ENCODE results near the gene PCDHGA12.
"Not testable (repeated sequence)": the region's sequence is repeated elsewhere in the genome, so short reads cannot be mapped to it uniquely, and the experiment has no call there.

Gene PCDHGA12

DNA sequence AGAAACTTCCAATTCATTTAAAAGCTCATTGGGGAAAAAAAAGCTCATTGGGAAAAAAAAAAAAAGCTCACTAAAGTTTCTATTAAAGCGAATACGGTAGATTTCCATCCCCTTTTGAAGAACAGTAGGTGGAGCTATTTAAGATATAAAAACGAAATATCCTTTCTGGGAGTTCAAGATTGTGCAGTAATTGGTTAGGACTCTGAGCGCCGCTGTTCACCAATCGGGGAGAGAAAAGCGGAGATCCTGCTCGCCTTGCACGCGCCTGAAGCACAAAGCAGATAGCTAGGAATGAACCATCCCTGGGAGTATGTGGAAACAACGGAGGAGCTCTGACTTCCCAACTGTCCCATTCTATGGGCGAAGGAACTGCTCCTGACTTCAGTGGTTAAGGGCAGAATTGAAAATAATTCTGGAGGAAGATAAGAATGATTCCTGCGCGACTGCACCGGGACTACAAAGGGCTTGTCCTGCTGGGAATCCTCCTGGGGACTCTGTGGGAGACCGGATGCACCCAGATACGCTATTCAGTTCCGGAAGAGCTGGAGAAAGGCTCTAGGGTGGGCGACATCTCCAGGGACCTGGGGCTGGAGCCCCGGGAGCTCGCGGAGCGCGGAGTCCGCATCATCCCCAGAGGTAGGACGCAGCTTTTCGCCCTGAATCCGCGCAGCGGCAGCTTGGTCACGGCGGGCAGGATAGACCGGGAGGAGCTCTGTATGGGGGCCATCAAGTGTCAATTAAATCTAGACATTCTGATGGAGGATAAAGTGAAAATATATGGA is at the start of gene PCDHGA12:
Gene PCDHGA12 (plus strand): TSS at position 176 of the 782 bp plus-strand sequence. CDS start 253 bp downstream, at position 429.
- DNase-seq: no peak

DNA sequence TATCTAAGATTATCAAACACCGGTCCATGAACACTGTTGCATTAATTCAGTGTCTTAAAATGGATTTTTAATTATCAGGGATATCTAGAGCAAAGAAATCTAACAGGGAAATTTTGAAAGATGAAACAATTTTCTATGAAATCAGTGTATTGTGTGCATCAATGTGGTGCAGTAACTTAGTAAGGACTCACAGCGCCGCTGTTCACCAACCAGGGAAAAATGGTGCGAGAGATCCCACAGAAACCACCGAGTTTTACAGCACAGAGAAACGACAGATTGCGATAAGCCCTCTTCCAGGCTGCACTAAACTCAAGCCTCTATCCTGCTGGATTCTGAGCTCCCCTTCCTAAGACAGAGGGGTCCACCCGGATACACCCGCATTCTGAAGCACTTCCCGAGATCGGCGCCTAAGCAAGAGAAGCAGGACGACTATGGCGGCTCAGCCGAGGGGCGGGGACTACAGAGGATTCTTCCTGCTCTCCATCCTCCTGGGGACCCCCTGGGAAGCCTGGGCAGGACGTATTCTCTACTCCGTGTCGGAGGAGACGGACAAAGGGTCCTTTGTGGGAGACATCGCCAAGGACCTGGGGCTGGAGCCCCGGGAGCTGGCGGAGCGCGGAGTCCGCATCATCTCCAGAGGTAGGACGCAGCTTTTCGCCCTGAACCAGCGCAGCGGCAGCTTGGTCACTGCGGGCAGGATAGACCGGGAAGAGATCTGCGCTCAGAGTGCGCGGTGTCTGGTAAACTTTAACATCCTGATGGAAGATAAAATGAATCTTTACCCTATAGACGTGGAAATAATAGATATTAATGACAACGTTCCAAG is 47.6 kb upstream of the PCDHGA12 start, which contains the start of gene PCDHGA7:
Gene PCDHGA7 (plus strand): TSS at position 274 of the 826 bp plus-strand sequence. CDS start 158 bp downstream, at position 432.
- no peak for DNase-seq

DNA sequence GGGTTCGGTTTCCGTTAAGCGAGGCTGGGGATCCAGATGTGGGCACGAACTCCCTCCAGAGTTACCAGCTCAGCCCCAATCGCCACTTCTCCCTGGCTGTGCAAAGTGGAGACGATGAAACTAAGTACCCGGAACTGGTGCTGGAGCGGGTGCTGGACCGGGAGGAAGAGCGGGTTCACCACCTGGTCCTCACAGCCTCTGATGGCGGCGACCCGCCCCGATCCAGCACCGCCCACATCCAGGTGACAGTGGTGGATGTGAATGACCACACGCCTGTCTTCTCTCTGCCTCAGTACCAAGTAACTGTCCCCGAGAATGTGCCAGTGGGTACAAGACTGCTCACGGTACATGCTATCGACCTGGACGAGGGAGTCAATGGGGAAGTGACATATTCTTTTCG is 47.0 kb upstream of the PCDHGA12 start:
- DNase-seq: no peak

DNA sequence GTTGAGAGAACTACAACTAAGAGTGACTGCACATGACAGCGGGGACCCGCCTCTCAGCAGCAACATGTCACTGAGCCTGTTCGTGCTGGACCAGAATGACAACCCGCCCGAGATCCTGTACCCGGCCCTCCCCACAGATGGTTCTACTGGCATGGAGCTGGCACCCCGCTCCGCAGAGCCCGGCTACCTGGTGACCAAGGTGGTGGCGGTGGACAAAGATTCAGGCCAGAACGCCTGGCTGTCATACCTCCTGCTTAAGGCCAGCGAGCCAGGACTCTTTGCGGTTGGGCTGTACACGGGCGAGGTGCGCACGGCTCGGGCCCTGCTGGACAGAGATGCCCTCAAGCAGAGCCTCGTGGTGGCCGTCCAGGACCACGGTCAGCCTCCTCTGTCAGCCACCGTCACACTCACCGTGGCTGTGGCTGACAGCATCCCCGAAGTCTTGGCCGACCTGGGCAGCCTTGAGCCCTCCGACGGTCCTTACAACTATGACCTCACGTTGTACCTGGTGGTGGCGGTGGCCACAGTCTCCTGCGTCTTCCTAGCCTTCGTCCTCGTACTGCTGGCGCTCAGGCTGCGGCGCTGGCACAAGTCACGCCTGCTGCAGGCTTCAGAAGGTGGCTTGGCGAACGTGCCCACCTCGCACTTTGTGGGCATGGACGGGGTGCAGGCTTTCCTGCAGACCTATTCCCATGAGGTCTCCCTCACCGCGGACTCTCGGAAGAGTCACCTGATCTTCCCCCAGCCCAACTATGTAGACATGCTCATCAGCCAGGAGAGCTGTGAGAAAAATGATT is 45.6 kb upstream of the PCDHGA12 start:
- no peak for DNase-seq

DNA sequence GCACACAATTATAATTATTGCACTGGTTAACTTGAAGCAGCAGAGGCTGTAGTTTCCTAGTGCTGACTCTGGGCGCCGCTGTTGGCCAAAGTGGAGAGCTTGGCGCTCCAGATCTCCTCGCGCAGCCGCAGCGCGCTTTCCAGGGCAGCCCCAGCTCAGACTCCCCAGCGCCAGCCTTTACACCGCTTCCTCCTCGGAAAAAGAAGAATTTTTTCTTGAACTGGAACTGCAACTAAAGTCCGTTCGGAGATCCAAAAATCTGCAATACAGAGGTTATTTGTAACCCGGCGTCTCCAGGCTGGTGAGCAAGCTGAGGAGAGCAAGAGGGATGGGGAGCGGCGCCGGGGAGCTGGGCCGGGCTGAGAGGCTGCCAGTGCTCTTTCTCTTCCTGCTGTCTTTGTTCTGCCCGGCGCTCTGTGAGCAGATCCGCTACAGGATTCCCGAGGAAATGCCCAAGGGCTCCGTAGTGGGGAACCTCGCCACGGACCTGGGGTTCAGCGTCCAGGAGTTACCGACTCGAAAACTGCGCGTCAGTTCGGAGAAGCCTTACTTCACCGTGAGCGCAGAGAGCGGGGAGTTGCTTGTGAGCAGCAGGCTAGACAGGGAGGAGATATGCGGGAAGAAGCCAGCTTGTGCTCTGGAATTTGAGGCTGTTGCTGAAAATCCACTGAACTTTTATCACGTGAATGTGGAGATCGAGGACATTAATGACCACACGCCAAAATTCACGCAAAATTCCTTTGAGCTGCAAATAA is 42.6 kb upstream of the PCDHGA12 start, which contains the start of gene PCDHGB4:
Gene PCDHGB4 (plus strand): TSS at position 142 of the 755 bp plus-strand sequence. CDS start 187 bp downstream, at position 329.
- DNase-seq: not testable (repeated sequence)

DNA sequence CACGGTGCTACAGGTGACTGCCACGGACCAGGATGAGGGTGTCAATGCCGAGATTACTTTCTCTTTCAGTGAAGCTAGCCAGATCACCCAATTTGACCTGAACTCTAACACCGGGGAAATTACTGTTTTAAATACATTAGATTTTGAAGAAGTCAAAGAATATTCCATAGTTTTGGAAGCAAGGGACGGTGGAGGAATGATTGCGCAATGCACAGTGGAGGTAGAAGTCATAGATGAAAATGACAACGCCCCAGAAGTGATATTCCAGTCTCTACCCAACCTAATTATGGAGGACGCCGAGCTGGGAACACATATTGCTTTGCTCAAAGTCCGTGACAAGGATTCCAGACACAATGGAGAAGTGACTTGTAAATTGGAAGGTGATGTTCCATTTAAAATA is 41.6 kb upstream of the PCDHGA12 start:
- DNase-seq: no peak

DNA sequence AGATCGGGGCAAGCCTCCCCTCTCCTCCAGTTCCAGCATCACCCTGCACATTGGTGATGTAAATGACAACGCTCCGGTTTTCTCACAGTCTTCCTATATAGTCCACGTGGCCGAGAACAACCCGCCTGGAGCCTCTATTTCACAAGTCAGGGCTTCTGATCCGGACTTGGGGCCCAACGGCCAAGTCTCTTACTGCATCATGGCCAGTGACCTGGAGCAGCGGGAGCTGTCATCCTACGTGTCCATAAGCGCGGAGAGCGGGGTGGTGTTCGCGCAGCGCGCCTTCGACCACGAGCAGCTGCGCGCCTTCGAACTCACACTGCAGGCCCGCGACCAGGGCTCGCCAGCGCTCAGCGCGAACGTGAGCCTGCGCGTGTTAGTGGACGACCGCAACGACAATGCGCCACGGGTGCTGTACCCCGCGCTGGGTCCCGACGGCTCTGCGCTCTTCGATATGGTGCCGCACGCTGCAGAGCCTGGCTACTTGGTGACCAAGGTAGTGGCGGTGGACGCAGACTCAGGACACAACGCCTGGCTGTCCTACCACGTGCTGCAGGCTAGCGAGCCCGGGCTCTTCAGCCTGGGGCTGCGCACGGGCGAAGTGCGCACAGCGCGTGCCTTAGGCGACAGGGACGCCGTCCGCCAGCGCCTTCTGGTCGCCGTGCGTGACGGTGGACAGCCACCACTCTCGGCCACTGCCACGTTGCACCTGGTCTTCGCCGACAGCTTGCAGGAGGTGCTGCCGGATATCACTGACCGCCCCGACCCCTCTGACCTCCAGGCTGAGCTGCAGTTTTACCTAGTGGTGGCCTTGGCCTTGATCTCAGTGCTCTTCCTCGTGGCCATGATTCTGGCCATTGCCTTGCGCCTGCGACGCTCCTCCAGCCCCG is 40.9 kb upstream of the PCDHGA12 start:
- DNase-seq: no peak

DNA sequence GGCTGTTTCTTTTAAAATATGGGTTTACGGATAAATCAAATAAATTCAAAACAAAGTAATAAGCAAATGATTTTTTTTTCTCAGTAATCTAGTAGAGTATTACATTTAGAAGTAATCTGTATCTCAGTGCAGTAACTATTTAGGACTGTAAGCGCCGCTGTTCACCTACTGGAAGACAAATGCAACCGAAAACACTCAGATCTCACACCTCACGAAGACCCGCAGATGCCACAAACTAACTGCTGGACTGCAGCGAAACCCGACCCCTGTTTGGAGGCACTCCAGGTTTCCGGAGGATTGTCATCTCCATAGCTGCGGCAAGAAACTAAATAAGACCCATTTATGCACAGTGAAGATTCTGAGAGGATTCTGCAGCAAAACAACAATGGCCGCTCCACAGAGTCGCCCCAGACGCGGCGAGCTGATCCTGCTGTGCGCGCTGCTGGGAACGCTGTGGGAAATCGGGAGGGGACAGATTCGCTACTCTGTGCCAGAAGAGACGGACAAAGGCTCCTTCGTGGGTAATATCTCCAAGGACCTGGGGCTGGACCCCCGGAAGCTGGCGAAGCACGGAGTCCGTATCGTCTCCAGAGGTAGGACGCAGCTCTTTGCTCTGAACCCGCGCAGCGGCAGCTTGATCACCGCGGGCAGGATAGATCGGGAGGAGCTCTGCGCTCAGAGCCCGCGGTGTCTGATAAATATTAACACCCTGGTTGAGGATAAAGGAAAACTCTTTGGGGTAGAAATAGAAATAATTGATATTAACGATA is 37.7 kb upstream of the PCDHGA12 start, which contains the start of gene PCDHGA8:
Gene PCDHGA8 (plus strand): TSS at position 205 of the 770 bp plus-strand sequence. CDS start 181 bp downstream, at position 386.
- no peak for DNase-seq

DNA sequence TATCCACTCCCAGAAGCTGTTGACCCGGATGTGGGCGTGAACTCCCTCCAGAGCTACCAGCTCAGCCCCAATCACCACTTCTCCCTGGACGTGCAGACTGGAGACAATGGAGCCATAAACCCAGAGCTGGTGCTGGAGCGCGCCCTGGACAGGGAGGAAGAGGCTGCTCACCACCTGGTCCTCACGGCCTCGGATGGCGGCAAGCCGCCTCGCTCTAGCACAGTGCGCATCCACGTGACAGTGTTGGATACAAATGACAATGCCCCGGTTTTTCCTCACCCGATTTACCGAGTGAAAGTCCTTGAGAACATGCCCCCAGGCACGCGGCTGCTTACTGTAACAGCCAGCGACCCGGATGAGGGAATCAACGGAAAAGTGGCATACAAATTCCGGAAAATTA is 37.0 kb upstream of the PCDHGA12 start:
- DNase-seq: no peak

DNA sequence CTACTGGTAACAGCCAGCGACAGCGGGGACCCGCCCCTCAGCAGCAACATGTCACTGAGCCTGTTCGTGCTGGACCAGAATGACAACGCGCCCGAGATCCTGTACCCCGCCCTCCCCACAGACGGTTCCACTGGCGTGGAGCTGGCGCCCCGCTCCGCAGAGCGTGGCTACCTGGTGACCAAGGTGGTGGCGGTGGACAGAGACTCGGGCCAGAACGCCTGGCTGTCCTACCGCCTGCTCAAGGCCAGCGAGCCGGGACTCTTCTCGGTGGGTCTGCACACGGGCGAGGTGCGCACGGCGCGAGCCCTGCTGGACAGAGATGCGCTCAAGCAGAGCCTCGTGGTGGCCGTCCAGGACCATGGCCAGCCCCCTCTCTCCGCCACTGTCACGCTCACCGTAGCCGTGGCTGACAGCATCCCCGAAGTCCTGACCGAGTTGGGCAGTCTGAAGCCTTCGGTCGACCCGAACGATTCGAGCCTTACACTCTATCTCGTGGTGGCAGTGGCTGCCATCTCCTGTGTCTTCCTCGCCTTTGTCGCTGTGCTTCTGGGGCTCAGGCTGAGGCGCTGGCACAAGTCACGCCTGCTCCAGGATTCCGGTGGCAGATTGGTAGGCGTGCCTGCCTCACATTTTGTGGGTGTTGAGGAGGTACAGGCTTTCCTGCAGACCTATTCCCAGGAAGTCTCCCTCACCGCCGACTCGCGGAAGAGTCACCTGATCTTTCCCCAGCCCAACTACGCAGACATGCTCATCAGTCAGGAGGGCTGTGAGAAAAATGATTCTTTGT is 35.7 kb upstream of the PCDHGA12 start:
- DNase-seq: not testable (repeated sequence)

DNA sequence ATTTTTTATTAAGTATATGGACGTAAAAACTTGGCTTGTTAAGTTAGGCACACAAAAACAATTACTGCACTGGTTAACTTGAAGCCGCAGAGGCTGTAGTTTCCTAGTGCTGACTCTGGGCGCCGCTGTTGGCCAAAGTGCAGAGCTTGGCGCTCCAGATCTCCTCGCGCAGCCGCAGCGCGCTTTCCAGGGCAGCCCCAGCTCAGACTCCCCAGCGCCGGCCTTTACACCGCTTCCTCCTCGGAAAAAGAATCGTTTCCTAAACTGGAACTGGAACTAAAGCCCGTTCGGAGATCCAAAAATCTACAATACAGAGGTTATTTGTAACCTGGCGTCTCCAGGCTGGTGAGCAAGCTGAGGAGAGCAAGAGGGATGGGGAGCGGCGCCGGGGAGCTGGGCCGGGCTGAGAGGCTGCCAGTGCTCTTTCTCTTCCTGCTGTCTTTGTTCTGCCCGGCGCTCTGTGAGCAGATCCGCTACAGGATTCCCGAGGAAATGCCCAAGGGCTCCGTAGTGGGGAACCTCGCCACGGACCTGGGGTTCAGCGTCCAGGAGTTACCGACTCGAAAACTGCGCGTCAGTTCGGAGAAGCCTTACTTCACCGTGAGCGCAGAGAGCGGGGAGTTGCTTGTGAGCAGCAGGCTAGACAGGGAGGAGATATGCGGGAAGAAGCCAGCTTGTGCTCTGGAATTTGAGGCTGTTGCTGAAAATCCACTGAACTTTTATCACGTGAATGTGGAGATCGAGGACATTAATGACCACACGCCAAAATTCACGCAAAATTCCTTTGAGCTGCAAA is 32.4 kb upstream of the PCDHGA12 start, which contains the start of gene PCDHGB5:
Gene PCDHGB5 (plus strand): TSS at position 192 of the 796 bp plus-strand sequence. CDS start 181 bp downstream, at position 373.
- peak in 1 of 2 experiments; percentile 19 for DNase-seq

DNA sequence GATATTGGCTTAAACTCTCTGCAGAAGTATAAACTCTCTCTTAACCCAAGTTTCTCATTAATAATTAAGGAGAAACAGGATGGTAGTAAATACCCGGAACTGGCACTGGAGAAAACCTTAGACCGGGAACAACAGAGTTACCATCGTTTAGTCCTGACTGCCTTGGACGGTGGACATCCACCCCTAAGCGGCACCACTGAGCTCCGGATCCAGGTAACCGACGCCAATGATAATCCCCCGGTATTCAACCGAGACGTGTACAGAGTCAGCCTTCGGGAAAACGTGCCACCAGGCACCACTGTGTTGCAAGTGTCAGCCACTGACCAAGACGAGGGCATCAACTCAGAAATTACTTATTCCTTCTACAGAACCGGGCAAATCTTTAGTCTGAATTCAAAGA is 31.7 kb upstream of the PCDHGA12 start:
- no peak for DNase-seq

DNA sequence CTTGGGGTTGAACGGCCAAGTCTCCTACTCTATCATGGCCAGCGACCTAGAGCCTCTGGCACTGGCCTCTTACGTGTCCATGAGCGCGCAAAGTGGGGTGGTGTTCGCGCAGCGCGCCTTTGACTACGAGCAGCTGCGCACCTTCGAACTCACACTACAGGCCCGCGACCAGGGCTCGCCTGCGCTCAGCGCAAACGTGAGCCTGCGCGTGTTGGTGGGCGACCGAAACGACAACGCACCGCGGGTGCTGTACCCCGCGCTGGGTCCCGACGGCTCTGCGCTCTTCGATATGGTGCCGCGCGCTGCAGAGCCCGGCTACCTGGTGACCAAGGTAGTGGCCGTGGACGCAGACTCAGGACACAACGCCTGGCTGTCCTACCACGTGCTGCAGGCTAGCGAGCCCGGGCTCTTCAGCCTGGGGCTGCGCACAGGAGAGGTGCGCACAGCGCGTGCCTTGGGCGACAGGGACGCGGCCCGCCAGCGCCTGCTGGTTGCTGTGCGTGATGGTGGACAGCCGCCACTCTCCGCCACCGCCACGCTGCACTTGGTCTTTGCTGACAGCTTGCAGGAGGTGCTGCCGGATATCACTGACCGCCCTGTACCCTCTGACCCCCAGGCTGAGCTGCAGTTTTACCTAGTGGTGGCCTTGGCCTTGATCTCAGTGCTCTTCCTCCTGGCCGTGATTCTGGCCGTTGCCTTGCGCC is 30.6 kb upstream of the PCDHGA12 start:
- DNase-seq: no peak

DNA sequence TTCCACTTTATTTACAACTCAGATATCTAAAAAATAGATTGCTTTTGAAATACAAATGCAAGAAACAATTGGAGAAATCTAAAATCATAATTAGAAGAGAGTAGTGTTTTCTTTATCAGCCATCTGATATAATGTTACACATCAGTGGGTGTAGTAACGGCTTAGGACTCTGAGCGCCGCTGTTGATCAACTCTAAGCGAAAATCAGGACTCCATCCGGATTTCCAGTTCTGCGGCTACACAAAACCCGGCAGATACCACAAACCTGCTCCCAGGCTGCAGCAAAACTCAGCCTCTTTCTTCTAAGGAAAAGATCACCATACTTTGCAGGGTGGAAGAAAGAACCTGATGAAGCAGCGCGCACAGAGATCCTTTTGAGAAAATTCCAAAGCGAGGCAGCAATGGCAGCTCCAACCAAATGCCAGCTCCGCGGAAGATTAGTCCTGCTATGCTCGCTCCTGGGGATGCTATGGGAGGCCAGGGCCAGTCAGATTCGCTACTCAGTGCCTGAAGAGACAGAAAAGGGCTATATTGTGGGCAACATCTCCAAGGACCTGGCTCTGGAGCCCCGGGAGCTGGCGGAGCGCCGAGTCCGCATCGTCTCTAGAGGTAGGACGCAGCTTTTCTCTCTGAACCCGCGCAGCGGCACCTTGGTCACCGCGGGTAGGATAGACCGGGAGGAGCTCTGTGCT is 27.6 kb upstream of the PCDHGA12 start, which contains the start of gene PCDHGA9:
Gene PCDHGA9 (plus strand): TSS at position 226 of the 691 bp plus-strand sequence. CDS start 175 bp downstream, at position 401.
- DNase-seq: no peak

DNA sequence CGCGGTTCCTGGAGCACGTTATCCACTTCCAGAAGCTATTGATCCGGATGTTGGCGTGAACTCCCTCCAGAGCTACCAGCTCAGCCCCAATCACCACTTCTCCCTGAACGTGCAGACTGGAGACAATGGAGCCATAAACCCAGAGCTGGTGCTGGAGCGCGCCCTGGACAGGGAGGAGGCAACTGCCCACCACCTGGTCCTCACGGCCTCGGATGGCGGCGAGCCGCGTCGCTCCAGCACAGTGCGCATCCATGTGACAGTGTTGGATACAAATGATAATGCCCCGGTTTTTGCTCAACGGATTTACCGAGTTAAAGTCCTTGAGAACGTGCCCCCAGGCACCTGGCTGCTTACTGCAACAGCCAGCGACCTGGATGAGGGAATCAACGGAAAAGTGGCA is 26.9 kb upstream of the PCDHGA12 start:
- no peak for DNase-seq

DNA sequence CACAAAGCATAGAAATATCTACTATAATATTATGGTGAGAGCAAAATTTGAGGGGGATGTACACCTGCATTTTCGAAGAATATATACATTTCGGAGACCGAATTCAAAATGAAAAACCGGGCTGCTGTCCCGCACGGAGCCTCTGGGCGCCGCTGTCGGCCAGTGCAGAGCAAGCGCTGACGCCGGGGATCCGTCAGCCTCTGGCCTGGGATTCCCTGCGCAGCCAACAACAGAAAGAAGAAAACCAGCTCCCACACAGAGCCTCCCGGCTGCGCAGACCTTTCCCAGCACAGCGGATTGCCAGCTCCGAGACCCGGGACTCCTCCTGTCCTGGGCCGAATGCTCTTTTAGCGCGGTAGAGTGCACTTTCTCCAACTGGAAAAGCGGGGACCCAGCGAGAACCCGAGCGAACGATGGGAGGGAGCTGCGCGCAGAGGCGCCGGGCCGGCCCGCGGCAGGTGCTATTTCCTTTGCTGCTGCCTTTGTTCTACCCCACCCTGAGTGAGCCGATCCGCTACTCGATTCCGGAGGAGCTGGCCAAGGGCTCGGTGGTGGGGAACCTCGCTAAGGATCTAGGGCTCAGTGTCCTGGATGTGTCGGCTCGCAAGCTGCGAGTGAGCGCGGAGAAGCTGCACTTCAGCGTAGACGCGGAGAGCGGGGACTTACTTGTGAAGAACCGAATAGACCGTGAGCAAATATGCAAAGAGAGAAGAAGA is 22.4 kb upstream of the PCDHGA12 start, which contains the start of gene PCDHGB6:
Gene PCDHGB6 (plus strand): TSS at position 232 of the 716 bp plus-strand sequence. CDS start 182 bp downstream, at position 414.
- DNase-seq: not testable (repeated sequence)
